NCI-H774 (cell line): Measurements from ENCODE around the gene HCN2.
"Not testable (repeated sequence)": the region's sequence is repeated elsewhere in the genome, so short reads cannot be mapped to it uniquely, and the experiment has no call there.

Source experiments
- DNase-seq: peaks from one replicate; lab custom pipeline; 2025; lab: John Stamatoyannopoulos, UW

HCN2 gene

DNA sequence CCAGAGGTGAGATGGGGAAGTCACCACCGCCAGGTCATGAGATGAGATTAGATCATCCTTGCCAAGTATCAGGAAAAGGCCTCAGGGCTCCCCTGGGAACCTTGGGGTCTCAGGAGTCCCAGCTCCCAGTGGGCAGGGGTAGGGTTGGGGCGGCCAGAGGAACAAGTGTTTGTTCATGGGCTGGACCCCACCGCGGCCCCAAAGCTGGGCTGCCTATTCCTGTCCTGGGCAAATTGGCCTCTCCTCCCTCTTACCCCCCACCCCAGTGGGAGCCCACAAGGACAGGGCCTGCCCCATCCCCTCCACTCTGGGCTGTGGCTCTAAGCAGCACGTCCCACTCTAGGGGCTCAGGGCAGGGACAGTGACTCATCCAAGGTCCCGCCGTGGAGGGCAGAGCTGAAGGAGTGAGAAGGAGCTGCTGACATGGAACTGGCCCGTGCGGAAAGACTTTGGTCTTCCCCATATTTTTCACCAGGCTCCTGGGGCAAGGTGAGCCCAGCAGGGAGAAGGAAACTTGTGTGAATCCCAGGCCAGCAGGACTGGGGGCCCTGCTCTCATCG is 4.0 kb upstream of the HCN2 start:
- DNase-seq: no peak

DNA sequence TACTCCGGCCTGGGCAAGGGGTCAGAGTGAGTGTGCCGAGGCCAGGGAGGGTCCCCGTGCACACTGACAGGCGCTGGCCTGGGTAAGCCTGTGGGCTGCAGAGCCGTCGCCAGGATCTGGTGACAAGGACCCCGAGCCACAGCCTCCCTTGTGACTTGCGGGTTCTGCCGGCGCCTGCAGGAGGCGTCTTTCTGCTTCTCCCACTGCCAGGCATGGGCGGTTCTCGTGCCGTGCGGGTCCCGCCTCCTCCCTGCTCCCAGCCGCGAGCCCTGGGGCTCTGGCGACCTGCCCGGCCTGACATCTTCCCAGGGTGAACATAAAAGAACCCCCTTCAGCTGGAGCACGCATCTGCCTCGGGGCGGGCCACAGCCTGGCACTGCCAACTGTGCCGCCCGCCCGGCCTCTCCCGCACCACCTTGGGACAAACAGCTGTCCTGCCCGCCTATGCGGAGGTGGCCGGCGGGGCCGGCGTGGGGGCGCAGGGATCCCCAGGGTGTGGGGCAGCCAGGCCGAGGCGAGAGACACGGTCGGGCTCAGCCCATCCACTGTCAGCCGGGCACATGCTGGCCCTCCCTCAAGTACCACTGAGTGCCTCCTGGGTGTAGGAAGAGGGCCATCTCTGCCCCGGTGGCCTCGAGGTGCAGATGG is 1.5 kb upstream of the HCN2 start:
- peak; percentile 87 for DNase-seq

DNA sequence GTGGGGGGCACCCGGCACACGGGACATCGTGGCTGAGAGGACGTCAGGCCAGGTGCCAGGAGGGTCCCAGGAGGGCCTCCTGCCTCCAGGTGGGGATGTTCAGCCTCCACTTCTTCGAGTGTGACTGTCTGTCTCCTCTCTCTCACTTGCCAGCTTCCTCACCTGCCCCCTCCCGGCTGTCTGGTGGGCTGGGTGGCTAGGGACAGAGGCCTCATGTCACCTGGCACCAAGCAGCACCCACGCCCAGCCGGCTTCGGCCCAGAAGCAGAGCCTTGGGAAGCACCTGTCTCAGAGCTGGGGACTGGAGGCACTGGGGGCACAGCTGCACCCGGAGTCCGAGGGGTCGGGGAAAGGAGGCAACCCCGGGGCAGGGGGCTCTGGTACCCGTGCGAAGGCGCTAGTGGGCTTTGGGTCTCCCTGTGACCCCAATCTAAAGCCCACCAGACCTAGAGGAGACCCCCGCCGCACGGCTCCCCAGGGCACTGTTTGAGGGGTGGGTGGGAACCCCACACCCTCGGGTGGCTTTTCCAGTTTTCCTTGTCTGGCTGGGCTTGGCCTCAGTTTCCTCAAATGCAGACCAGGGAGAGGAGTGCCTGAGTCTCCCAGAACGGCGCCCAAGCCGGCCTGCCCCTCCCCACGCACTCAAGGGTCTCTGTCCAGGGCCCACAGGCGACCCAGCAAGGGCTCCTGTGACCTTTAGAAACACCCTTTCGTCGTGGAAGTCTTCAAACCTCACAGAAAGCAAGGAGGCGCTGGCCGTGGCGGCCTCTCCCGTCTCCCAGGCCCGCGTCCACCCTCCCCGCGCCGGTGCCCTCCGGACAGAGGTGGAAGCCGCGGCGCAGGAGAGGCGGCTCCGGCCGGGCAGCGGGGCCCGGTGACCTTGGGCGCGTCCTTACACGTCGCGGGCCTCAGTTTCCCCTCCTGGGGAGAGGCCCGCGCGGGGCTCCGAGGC is 664 bp upstream of the HCN2 start:
- DNase-seq: no peak

DNA sequence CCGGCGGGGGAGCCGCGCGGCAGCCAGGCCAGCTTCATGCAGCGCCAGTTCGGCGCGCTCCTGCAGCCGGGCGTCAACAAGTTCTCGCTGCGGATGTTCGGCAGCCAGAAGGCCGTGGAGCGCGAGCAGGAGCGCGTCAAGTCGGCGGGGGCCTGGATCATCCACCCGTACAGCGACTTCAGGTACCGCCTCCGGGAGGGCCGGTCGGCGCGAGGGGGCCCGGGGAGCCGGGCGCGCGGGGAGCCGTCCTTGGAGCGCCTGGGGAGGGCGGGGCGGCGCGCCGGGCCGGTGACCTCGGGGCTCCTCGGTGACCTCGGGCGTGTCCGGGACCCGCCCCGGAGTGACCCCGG is 690 bp downstream of the HCN2 start:
- DNase-seq: no peak

DNA sequence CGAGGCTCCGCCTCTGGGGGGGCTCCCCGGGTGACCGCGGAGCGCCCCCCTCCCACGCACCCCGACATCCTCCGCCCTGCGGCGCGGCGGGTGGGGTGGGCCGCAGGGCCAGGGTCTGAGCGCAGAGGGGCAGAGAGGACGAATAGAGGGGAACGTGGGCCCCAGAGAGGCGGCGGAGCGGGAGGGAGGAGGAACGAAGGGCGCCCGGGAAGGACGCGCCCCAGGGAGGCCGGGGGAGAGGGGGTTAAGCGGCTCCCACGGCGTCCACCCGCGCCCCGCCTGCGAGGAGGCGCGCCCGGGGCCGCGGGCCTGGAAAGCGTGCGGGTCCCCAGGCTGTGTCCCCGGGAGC is 1.0 kb downstream of the HCN2 start:
- DNase-seq: no peak

DNA sequence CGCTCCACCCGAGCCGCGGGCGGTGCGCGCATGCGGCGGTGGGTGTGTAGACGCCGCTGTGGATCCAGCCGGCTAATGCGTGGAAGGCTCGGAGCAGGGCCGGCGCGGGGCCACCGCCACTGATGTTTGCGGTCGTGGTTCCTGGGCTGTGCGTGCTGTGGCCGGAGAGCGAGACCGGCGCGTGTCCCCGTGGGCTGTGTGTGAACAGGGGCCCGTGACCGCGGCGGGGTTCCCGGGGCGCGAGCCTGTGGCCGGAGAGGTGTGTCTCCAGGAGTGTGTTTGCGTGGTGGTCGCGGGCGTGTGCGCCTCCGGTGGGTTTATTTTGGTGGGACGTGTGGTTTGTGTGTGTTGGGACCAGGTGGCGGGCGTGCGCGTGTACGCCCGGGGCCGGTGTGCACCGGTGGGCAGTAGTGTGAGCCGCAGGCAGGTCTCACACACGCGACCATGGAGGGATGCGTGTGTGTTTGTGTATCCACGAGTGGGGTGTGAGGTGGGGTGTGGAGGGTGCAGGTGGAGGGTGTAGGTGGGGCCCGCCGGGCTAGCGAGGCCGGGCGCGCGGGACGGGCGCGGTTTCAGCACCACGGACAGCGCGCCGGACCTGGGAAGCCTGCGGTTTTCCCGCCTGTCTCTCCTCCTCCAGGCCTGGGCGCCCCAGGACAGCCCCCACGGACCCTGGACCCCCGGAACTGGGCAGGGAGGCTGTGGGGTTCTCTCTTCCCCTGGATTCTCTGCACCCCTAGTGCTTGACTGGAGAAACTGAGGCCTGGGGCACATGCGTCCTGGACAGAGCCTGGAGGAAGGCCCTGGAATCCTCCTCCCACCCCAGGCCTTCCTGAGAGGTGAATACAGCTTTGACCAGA is 1.6 kb downstream of the HCN2 start:
- no peak for DNase-seq

DNA sequence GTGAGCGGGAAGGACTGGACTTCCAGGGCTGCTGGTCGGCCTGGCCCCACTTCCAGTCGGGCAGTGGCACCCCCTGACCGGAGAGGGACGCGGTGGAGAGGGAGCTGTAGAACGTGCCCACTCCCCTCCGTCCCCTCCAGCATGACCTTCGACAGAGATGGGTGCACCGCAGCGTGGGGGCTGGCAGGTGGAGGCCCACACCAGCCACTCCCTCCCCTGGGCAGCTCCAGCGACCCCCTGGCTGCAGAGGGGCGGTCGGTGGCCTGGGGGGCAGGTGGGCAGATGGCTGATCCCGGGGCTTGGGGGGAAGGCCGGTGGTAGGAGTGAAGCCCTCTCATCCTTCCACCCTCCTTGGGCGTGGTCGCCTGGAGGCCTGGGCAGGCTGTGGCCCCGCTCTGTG is 2.4 kb downstream of the HCN2 start:
- DNase-seq: no peak

DNA sequence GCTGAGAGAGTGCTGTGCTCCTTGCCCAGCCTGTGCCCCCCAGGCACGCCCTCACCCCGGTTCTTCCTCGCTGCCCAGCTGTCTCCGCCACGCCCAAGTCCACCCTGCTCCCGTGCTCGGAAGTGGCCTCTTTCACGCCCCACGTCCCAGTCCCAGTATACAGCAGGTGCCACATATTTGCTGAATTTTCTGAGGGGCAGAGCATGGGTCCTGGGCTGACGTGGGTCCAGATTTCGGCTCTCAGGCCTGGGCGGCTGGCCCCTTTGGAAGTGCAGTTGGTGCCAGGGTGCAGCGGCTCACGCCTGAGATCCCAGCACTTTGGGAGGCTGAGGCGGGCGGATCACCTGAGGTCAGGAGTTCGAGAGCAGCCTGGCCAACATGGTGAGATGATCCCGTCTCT is 3.4 kb downstream of the HCN2 start:
- DNase-seq: no peak

DNA sequence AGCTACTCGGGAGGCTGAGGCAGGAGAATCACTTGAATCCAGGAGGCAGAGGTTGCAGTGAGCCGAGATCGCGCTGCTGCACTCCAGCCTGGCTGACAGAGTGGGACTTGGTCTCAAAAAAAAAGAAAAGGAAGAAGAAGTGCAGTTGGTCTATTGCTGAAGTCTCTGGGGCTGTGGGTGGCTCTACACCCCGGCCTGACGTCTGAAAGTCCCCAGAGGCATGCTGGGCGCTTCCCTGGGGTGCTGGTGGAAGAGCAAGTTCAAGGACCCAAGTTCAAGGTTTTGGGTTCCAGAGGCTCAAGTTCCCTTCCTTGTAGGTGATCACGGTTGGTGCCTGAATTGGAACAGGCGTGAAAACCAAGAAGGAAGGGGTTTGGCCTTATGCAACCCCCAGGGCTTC is 3.8 kb downstream of the HCN2 start:
- DNase-seq: no peak

DNA sequence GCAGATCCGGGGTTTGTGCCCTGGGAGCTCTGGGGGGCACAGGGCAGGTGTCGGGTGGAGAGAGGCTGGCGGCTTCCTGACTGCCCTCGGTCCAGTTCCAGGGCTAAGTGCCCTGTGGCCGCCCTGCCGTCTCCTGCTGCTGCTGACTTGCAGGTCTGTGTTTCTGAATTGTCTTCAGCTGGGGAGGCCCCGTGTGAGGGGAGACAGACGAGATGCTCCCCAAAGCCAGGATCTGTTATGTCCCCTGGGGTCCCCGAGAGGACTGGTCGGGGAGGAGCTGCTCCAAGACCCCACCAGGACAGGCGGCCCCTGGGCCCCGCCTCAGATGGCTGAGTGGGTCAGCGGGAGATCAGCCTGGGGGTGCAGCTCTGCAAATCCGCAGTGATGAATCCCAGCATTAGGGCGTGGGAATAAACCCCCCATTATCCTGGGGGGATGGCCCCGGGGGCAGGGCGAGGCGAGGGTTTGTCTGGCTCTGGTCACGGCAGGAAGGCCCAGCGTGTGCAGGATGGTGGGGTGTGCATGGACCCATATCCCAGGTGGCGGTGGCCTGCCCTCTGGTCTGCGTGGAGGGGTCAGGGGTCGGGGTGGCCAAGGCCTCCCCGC is 4.7 kb downstream of the HCN2 start:
- no peak for DNase-seq

DNA sequence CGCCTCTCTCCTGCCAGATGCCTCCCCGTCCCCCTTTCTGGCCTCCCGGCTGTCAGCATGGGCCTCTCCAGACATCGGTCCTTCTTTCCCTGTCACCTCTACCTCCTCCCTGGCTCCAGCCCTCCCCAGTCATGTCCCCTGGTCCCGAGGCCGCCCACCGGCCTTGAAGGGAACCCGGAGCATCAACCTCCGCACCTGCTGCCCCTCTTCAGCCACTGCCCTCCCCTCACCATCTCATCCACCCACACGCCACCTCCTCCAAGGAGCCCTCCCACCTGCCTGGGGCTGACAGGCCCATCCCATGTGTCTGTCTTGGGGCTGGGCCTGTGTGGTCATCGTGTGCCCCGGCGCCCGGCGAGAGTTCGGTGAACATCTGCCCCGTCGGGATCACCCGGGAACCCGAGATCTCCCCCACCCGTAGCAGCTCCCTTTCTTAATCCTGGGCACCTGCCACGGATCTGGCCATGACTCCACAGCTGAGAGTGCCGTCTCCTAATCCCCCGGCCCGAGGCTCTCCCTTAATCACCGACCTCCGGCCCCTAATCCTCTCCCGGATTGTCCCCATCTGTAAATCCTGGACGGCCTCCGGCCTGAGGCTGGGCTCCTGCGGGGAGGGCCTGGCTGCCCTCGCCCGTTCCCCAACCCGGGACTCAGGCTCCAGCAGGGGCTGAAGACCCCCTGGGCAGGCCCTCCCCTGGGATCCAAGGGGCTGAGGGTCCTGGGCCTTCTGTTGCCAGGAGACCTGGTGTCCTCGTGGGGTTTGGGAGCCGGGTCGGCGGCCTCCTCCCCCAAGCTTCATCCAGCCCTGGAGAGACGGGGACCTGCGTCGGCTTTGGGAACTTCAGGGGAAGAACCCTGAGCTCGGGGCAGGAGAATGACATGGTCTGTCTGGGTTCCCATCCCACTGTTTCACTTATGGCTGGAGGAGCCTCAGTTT is 5.9 kb downstream of the HCN2 start:
- no peak for DNase-seq

DNA sequence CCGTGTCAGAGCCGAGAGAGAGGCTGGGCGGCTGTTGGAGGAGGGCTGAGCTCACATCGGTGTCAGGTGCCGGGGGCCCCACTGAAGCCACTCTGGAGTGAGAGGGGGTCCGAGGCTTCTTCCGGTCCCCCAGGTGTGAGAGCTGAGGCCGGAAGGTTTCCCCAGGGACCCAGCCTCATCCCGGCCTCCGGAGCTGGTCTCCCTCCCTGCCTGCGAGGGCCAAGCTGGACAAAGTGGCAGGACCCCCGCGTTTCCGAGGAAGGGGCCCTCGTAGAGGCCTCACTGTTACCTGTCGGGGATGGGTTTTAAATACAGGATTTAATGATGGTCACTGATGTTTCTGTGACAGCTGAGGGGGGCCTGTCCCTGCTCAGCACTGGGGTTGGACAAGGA is 6.6 kb downstream of the HCN2 start:
- DNase-seq: no peak

DNA sequence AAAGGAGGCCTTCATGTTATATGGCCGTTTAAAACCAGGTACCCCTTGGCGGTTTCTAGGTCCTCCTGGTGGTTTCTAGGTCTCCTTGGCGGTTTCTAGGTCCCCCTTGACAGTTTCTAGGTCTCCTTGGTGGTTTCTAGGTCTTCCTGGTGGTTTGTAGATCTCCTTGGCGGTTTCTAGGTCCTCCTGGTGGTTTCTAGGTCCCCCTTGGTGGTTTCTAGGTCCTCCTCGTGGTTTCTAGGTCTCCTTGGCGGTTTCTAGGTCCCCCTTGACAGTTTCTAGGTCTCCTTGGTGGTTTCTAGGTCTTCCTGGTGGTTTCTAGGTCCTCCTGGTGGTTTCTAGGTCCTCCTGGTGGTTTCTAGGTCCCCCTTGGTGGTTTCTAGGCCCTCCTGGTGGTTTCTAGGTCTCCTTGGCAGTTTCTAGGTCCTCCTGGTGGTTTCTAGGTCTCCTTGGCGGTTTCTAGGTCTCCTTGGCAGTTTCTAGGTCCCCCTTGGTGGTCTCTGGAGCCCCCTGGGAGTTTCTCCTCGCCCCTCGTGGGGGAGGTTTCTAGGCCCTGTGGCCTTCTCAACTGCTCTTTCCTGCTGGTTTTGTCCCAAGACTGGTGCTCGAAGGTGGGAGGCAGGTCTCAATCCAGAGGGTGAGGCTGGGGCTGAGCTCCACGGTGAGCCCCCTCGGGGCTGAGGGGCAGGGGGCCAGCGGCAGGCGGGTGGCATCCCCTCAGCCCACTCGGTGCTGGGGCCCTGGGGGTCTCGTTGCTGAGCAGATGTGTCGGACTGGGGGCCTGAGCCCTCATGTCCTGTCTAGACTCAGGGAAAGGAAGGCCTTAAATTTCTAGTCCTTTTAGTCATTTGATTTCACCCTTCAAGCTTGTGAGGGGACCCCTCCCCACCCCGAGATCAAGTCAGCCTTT is 8.0 kb downstream of the HCN2 start:
- DNase-seq: no peak

DNA sequence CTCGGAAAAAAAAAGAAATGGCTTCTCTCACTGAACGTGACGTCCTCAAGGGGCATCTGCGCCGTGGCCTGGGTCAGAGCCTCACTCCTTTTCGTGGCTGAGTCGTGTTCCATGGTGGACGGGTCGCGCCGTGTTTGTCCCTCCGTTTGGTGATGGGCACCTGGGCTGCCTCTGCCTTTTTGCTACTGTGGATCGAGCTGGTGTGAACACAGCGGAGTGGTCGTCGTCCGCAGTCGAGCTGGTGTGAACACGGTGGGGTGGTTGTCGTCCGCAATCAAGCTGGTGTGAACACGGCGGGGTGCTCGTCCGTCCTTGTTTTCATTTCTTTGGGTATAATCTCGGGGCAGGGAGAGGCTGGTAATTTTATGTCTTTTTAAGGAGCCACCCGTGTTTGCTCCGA is 11.6 kb downstream of the HCN2 start:
- no peak for DNase-seq

DNA sequence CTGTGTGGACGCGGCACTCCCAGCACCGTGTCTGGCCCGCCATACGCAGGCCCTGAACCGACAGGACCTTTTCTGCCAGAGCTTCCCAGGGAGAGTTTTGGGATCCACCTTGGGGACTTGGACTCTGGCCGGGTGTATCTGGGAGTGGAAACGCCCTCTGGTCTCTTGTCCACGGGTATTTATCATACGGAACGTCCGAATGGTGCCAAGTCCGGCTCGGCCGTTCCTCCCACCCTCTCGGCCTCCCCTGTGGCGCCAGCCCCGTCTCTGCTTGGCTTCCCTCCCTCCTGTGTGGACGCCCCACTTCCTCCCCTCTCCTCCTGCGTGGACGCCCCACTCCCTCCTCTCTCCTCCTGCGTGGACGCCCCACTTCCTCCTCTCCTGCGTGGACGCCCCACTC is 12.1 kb downstream of the HCN2 start:
- no peak for DNase-seq

DNA sequence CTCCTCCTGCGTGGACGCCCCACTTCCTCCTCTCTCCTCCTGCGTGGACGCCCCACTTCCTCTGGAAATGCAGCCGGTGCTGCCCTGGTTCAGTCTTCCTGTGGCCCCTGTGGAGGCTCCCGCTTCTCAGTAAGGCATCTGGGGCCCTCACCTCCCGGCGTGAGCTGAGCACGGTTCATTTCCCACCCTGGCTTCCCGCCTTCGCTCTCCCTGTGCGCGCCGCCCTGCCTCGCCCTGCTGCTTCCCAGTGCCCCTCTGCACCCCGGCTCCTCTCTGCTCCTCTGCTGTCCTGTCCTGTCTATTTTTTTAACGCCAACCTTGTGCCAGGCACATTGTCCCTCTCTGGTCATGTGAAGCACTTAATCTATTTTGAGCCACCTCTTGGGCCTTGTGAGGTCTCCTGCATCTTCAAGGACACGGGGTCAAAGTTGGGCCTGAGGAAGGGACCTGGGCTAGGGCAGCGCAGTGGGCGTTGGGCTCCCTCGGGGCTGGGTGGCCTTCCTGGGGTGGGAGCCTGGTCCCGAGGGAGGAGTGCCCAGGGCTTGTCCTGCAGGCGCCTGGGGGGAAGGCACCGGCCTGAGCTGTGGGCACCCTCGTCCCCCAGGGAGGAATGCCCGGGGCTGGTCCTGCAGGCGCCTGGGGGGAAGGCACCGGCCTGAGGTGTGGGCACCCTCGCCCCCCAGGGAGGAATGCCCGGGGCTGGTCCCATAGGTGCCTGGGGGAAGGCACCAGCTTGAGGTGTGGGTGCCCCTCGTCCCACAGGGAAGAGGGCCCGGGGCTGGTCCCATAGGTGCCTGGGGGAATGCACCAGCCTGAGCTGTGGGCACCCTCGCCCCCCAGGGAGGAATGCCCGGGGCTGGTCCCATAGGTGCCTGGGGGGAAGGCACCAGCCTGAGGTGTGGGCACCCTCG is 13.0 kb downstream of the HCN2 start:
- no peak for DNase-seq

DNA sequence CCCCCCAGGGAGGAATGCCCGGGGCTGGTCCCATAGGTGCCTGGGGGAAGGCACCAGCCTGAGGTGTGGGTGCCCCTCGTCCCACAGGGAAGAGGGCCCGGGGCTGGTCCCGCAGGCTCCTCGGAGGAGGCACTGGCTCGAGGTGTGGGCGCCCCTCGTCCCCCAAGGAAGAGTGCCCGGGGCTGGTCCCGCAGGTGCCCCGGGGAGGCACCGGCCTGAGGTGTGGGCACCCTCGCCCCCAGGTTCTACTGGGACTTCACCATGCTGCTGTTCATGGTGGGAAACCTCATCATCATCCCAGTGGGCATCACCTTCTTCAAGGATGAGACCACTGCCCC is 13.6 kb downstream of the HCN2 start:
- not testable (repeated sequence) for DNase-seq

DNA sequence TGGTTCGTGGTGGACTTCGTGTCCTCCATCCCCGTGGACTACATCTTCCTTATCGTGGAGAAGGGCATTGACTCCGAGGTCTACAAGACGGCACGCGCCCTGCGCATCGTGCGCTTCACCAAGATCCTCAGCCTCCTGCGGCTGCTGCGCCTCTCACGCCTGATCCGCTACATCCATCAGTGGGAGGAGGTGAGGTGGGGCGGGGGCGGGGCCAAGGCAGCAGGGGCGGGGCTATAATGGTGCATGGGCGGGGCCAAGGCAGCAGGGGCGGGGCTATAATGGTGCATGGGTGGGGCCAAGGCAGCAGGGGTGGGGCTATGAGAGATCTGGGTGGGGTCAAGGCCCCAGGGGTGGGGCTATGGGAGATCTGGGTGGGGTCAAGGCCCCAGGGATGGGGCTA is 14.1 kb downstream of the HCN2 start:
- not testable (repeated sequence) for DNase-seq

DNA sequence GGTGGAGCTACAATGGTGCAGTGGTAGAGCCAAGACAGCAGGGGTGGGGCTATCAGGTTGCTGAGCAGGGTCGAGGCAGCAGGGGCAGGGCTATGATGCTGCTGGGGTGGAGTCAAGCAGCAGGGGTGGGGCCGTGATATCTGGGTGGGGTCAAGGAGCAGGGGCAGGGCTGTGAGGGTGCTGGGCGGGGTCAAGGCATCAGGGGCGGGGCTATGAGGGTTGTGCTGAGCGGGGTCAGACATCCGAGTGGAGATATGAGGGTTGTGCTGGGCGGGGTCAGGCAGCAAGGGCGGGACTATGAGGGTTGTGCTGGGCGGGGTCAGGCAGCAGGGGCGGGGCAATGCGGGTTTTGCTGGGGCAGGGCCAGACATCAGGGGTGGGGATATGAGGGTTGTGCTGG is 14.7 kb downstream of the HCN2 start:
- DNase-seq: no peak
